HL-60 (cell line): Measurements from ENCODE around the gene SHLD1.
A peak's percentile ranks its signal among the peaks of the same experiment; 100 is the strongest.

Source experiments
- DNase-seq, 2 experiments: peaks; one replicate each; pipeline ENCODE4 v3.0.0-alpha.2; 2010 to 2020; ENCODE audit warnings: low read depth in 1 of 2, low spot score in 1 of 2
- H3K27ac ChIP-seq: fragments of 250-450 bp; sonication (Bioruptor Pico); replicated peaks from 2 replicates; pipeline ENCODE4 v1.5.1; 2020; ENCODE audit warnings: mild to moderate bottlenecking, moderate library complexity
- H3K27me3 ChIP-seq: fragments of 250-450 bp; sonication (Bioruptor Pico); 2 replicates; pipeline ENCODE4 v1.5.1; 2021; ENCODE audit warnings: mild to moderate bottlenecking, moderate library complexity; ENCODE audit not compliant: insufficient read depth, poor library complexity, severe bottlenecking
- H3K4me3 ChIP-seq: replicated peaks from 2 replicates; pipeline ENCODE4 v1.5.1; 2011; ENCODE audit warnings: mild to moderate bottlenecking, control low read depth, low read length; ENCODE audit not compliant: insufficient read depth
- CTCF ChIP-seq: IDR thresholded peaks from one replicate; pipeline ENCODE4 v1.5.1; 2011; ENCODE audit warnings: low read length, control low read depth, inconsistent platforms; ENCODE audit not compliant: insufficient read depth
- GABPA ChIP-seq: IDR thresholded peaks from 2 replicates; pipeline ENCODE4 v1.6.1; 2012; ENCODE audit warnings: low read depth
- POLR2AphosphoS5 ChIP-seq: IDR thresholded peaks from 2 replicates; pipeline ENCODE4 v1.6.1; 2012; ENCODE audit warnings: low read depth
- SPI1 ChIP-seq: IDR thresholded peaks from 2 replicates; pipeline ENCODE4 v1.6.1; 2012; ENCODE audit warnings: low read depth, mild to moderate bottlenecking, borderline replicate concordance
- TF ChIP-seq, protein P1 (sequence below): IDR thresholded peaks from 2 replicates; pipeline ENCODE4 v1.6.1; 2012; ENCODE audit warnings: low read depth; ENCODE audit not compliant: insufficient replicate concordance

The SHLD1 gene

DNA sequence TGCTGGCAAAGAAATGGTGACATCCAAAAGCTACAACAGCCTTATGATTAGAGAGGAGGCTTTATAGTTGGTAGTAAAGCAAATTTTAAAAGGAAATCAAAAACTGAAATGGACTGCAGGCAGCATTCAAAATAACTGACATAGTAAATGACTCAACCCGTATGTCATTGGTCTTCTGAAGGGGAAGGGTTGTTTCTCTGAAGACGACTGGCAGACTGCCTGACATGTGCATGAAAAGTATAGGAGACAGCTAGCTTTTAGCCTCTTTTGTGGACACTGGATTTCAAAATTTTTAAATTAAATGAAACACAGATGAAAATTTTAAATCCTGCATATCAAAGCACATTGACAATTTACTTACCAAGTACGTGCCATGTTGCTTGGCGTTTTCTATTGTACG, 109.4 kb downstream of the SHLD1 start:
- no peak for DNase-seq
- Histone ChIP-seq H3K4me3 (no peak overlapping the region), H3K27ac (no peak overlapping the region), H3K27me3 (no peaks in the 10 kb centered on the region)
- TF ChIP-seq, protein P1, sequence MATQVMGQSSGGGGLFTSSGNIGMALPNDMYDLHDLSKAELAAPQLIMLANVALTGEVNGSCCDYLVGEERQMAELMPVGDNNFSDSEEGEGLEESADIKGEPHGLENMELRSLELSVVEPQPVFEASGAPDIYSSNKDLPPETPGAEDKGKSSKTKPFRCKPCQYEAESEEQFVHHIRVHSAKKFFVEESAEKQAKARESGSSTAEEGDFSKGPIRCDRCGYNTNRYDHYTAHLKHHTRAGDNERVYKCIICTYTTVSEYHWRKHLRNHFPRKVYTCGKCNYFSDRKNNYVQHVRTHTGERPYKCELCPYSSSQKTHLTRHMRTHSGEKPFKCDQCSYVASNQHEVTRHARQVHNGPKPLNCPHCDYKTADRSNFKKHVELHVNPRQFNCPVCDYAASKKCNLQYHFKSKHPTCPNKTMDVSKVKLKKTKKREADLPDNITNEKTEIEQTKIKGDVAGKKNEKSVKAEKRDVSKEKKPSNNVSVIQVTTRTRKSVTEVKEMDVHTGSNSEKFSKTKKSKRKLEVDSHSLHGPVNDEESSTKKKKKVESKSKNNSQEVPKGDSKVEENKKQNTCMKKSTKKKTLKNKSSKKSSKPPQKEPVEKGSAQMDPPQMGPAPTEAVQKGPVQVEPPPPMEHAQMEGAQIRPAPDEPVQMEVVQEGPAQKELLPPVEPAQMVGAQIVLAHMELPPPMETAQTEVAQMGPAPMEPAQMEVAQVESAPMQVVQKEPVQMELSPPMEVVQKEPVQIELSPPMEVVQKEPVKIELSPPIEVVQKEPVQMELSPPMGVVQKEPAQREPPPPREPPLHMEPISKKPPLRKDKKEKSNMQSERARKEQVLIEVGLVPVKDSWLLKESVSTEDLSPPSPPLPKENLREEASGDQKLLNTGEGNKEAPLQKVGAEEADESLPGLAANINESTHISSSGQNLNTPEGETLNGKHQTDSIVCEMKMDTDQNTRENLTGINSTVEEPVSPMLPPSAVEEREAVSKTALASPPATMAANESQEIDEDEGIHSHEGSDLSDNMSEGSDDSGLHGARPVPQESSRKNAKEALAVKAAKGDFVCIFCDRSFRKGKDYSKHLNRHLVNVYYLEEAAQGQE: no peak
- TF ChIP-seq CTCF (no peak), POLR2AphosphoS5 (no peak), SPI1 (no peak), GABPA (no peak)

- H3K4me3 ChIP-seq: no peak overlapping the region
- no peaks in the 10 kb centered on the region for H3K27me3 ChIP-seq
- peak overlapping the region; percentile 76 for H3K27ac ChIP-seq
- DNase-seq: no peak
- TF ChIP-seq POLR2AphosphoS5 (no peak), CTCF (no peak), GABPA (no peak), SPI1 (no peak)
- TF ChIP-seq, protein P1: no peak
These were observed 112.5 kb downstream of the SHLD1 start for GRCh38 chr20:5862703-5863039.

DNA sequence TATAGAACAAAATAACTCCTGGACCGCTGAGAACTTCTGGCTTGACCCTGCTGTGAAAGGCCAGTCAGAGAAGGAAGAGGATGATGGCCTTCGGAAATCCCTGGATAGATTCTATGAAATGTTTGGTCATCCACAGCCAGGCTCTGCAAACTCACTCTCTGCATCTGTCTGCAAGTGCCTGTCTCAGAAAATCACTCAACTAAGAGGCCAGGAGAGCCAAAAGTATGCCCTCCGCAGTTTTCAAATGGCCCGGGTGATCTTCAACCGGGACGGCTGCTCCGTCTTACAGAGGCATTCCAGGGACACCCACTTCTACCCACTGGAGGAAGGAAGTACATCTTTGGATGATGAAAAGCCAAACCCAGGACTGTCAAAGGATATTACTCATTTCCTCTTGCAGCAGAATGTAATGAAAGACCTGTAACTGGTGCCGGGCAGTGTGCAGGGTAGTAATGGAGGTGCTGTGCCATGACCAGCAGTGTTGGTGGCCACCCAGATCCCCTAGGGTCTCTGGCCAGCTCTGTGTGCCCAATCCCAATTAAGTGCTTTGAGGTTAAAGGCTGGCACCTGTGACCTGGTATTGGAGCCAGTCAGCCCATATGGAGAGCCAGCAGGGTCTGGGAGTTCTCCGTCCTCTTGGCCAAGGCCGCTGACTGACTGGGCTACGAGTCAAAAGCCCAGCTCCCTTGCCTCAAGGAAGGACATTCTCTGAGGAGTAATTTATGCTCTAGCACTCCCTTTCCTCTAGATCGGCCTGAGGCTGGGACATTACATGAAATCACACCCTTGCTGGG, 113.0 kb downstream of the SHLD1 start:
- TF ChIP-seq, protein P1: peak; percentile 12
- peak; percentile 39; the same call in 1 of the 2 replicates for TF ChIP-seq SPI1
- TF ChIP-seq GABPA: no peak
- TF ChIP-seq CTCF: no peak
- TF ChIP-seq POLR2AphosphoS5: peak; percentile 32; the same call in 1 of the 2 replicates
- Histone ChIP-seq H3K27me3 (no peaks in the 10 kb centered on the region), H3K4me3 (no peak overlapping the region), H3K27ac (peak overlapping the region; percentile 76)
- DNase-seq: peak in 1 of 2 experiments; percentile 66
